MM.1S (cell line): ENCODE results near the gene RUVBL2.

ENCODE experiments used
- DNase-seq: peaks from one replicate; pipeline ENCODE4 v3.0.0-alpha.2; 2015
- H2AFZ ChIP-seq: fragments of 300-600 bp; sonication (generic); 2 replicates; pipeline ENCODE4 v1.6.0; 2016; ENCODE audit warnings: antibody characterized with exemption, low read length
- H3F3A ChIP-seq: fragments of 300-600 bp; sonication (generic); 2 replicates; pipeline ENCODE4 v1.6.1; 2016; ENCODE audit warnings: mild to moderate bottlenecking, antibody characterized with exemption, low read length, moderate library complexity, mixed read lengths; ENCODE audit not compliant: insufficient read depth
- H3K27ac ChIP-seq: fragments of 300-600 bp; sonication (generic); 2 replicates; pipeline ENCODE4 v1.5.1; 2016; ENCODE audit warnings: mild to moderate bottlenecking, low read length
- H3K27me3 ChIP-seq: fragments of 300-600 bp; sonication (generic); replicated peaks from 2 replicates; pipeline ENCODE4 v1.6.0; 2016; ENCODE audit warnings: low read length; ENCODE audit not compliant: insufficient read depth
- H3K36me3 ChIP-seq: fragments of 300-600 bp; sonication (generic); replicated peaks from 2 replicates; pipeline ENCODE4 v1.6.1; 2016; ENCODE audit warnings: mild to moderate bottlenecking, low read length, mixed read lengths; ENCODE audit not compliant: insufficient read depth
- H3K4me1 ChIP-seq: fragments of 300-600 bp; sonication (generic); 2 replicates; pipeline ENCODE4 v1.6.1; 2016; ENCODE audit warnings: low read length, mixed read lengths
- H3K4me2 ChIP-seq: fragments of 300-600 bp; sonication (generic); 2 replicates; pipeline ENCODE4 v1.6.0; 2016; ENCODE audit warnings: low read depth, low read length
- H3K4me3 ChIP-seq: fragments of 300-600 bp; sonication (generic); 2 replicates; pipeline ENCODE4 v1.5.1; 2016; ENCODE audit warnings: low read length, mixed read lengths
- H3K79me2 ChIP-seq: fragments of 300-600 bp; sonication (generic); 2 replicates; pipeline ENCODE4 v1.6.1; 2016; ENCODE audit warnings: mixed run types, low read length, mixed read lengths
- H3K9ac ChIP-seq: fragments of 300-600 bp; sonication (generic); 2 replicates; pipeline ENCODE4 v1.6.1; 2016; ENCODE audit warnings: low read length, mixed read lengths
- H3K9me2 ChIP-seq: fragments of 300-600 bp; sonication (generic); replicated peaks from 2 replicates; pipeline ENCODE4 v1.6.1; 2016; ENCODE audit warnings: mild to moderate bottlenecking, low read length, mixed read lengths; ENCODE audit not compliant: insufficient read depth
- H3K9me3 ChIP-seq: fragments of 300-600 bp; sonication (generic); replicated peaks from 2 replicates; pipeline ENCODE4 v1.6.1; 2016; ENCODE audit warnings: mild to moderate bottlenecking, low read length, mixed read lengths; ENCODE audit not compliant: insufficient read depth
- H4K20me1 ChIP-seq: fragments of 300-600 bp; sonication (generic); 2 replicates; pipeline ENCODE4 v1.6.1; 2016; ENCODE audit warnings: mild to moderate bottlenecking, low read length, moderate library complexity, mixed read lengths; ENCODE audit not compliant: insufficient read depth
- EZH2 ChIP-seq: fragments of 300-600 bp; sonication (generic); optimal IDR thresholded peaks from 2 replicates; pipeline ENCODE3; 2017; ENCODE audit warnings: low read depth, mild to moderate bottlenecking, antibody characterized with exemption, low read length, mixed read lengths
- EZH2phosphoT487 ChIP-seq: fragments of 300-600 bp; sonication (generic); IDR thresholded peaks from 2 replicates; pipeline ENCODE4 v1.6.1; 2018; ENCODE audit warnings: antibody characterized with exemption, low read length
- TF ChIP-seq, protein P1 (sequence below): fragments of 300-600 bp; sonication (generic); IDR thresholded peaks from 2 replicates; pipeline ENCODE4 v1.5.1; 2016; ENCODE audit warnings: antibody characterized with exemption, low read length, mixed read lengths

The RUVBL2 gene

DNA sequence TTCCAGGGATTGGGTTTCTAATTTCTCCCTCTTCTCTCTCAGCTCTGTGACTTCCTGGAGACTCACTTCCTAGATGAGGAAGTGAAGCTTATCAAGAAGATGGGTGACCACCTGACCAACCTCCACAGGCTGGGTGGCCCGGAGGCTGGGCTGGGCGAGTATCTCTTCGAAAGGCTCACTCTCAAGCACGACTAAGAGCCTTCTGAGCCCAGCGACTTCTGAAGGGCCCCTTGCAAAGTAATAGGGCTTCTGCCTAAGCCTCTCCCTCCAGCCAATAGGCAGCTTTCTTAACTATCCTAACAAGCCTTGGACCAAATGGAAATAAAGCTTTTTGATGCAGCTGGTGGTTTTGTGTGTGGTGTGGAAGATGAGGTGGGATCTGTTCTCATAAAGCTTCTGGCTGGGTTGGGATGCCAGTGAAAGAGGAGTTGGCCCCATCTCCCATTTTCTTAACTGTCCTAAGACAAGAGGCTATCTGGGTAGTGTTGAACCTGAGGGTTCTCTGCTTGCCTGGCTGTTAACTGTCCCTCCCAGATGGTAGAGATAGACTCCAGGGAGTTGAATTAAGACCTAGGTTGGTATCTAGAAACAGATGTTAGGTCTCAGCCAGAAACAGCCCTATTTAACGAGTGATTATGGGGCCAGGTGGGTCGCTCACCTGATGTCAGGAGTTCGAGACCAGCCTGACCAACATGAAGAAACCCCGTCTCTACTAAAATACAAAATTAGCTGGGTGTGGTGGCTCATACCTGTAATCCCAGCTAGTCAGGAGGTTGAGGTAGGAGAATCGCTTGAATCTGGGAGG is 26.9 kb upstream of the RUVBL2 start:
- peaks cover 55% of the 10 kb centered on the region for H3F3A ChIP-seq
- no peaks in the 10 kb centered on the region for H3K36me3 ChIP-seq

DNA sequence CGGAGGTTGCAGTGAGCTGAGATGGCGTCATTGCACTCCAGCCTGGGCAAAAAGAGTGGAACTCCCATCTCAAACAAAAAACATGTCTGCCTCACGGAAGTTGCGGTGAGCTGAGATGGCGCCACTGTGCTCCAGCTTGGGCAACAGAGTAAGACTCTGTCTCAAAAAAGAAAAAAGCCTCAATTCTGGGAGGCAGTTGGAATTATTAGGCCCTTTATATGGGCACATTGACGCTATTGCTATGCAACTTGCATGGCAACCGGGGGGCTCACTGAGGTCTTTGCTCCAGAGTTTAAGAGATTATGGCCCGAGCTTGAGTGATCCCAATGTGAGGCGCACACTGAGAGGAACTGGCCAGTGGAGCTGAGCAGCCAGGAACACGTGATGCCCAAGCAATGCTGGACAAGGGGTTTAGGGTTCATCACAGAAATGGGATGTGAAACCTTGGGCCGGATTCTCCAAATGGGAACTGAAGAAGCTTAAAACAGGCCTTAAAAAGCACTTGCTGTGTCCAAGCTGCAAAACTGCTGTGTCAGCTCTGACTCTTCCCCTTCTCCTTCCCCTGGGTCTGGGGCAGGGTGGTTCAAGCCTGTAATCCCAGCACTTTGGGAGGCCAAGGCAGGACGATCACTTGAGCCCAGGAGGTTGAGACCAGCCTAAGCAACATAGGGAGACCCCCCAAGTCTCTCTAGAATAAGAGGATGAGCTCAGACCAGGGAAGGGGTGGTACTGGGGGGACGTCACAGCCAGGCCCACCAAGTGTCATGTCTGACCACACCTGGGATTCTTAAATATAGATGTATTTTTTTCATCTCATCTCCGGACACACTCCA is 26.1 kb upstream of the RUVBL2 start:
- Histone ChIP-seq H3K4me1 (peaks cover 37% of the 10 kb centered on the region), H3K9me3 (no peaks in the 10 kb centered on the region), H3F3A (peaks cover 47% of the 10 kb centered on the region), H3K27me3 (no peaks in the 10 kb centered on the region), H2AFZ (no peak overlapping the region), H3K4me2 (peak overlapping the region; percentile 85; the same call in 1 of the 2 replicates), H3K36me3 (no peaks in the 10 kb centered on the region), H3K27ac (peak overlapping the region; percentile 47; the same call in 1 of the 2 replicates), H3K79me2 (peaks cover 21% of the 10 kb centered on the region), H3K9me2 (no peaks in the 10 kb centered on the region), H3K9ac (no peak overlapping the region), H4K20me1 (no peaks in the 10 kb centered on the region), H3K4me3 (no peak overlapping the region)
- no peak for TF ChIP-seq EZH2
- no peak for DNase-seq

More for the DNA sequence above, 26.9 kb upstream of the RUVBL2 start:
- DNase-seq = no peak
- no peaks in the 10 kb centered on the region for H3K9me3 ChIP-seq
- peak overlapping the region; percentile 94 for H3K4me3 ChIP-seq
- TF ChIP-seq EZH2 = no peak
- TF ChIP-seq, protein P1, sequence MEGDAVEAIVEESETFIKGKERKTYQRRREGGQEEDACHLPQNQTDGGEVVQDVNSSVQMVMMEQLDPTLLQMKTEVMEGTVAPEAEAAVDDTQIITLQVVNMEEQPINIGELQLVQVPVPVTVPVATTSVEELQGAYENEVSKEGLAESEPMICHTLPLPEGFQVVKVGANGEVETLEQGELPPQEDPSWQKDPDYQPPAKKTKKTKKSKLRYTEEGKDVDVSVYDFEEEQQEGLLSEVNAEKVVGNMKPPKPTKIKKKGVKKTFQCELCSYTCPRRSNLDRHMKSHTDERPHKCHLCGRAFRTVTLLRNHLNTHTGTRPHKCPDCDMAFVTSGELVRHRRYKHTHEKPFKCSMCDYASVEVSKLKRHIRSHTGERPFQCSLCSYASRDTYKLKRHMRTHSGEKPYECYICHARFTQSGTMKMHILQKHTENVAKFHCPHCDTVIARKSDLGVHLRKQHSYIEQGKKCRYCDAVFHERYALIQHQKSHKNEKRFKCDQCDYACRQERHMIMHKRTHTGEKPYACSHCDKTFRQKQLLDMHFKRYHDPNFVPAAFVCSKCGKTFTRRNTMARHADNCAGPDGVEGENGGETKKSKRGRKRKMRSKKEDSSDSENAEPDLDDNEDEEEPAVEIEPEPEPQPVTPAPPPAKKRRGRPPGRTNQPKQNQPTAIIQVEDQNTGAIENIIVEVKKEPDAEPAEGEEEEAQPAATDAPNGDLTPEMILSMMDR = no peak
- TF ChIP-seq EZH2phosphoT487 = no peak
- H3K4me1 ChIP-seq = peaks cover 42% of the 10 kb centered on the region
- H3K9ac ChIP-seq = peak overlapping the region; percentile 83; the same call in 1 of the 2 replicates
- H3K79me2 ChIP-seq = peaks cover 21% of the 10 kb centered on the region
- no peaks in the 10 kb centered on the region for H3K27me3 ChIP-seq
- no peaks in the 10 kb centered on the region for H3K9me2 ChIP-seq
- peak overlapping the region; percentile 85 for H3K4me2 ChIP-seq
- H2AFZ ChIP-seq = no peak overlapping the region
- H3K27ac ChIP-seq = peak overlapping the region; percentile 73; the same call in 1 of the 2 replicates
- no peaks in the 10 kb centered on the region for H4K20me1 ChIP-seq

DNA sequence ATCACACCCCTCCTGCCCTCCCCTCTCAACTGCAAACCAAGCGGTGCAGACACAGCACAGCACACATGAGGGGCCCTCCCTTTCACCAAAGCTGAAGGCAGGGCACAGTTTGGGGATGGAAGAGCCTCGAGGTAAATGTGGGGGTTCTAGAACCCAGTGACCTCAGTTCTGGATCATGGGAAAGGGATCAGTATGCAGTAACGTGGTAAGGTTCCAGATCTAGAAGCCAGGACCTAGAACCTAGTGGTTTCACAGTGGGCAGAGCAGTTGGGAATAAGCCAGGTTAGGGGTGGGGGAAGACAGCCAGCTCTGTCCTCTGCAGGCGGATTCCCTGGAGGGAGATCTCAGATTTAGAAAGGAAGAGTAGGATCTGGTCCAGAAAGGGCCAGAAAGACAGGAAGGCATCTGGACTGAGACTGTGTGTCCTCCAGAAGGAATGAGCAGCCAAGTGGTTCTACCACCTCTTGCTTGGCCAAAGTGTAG is 25.5 kb upstream of the RUVBL2 start:
- H3K9me2 ChIP-seq = no peaks in the 10 kb centered on the region
- TF ChIP-seq, protein P1 = no peak
- TF ChIP-seq EZH2phosphoT487 (no peak), EZH2 (no peak)
- peaks cover 21% of the 10 kb centered on the region for H3K79me2 ChIP-seq
- H3K27me3 ChIP-seq = no peaks in the 10 kb centered on the region
- H3K9me3 ChIP-seq = no peaks in the 10 kb centered on the region
- no peak overlapping the region for H2AFZ ChIP-seq
- H4K20me1 ChIP-seq = no peaks in the 10 kb centered on the region
- H3K4me2 ChIP-seq = no peak overlapping the region
- no peak overlapping the region for H3K9ac ChIP-seq
- DNase-seq = no peak
- H3K4me3 ChIP-seq = no peak overlapping the region
- peak overlapping the region; percentile 47; the same call in 1 of the 2 replicates for H3K27ac ChIP-seq
- H3F3A ChIP-seq = peaks cover 45% of the 10 kb centered on the region
- no peaks in the 10 kb centered on the region for H3K36me3 ChIP-seq
- H3K4me1 ChIP-seq = peaks cover 35% of the 10 kb centered on the region
